ENCODE data around the gene GLDC. TPM values are rescaled to one million over a fixed set of nuclear protein-coding genes. Genes with fewer than 3 reads are reported as not detected.
"Not testable (repeated sequence)": the region's sequence is repeated elsewhere in the genome, so short reads cannot be mapped to it uniquely, and the experiment has no call there.

GLDC gene
- polyA plus RNA-seq, 4 donors = 18.2 to 22.7 (median 20.2) TPM

GRCh38 chr9:6665628-6666027 lies 20.1 kb upstream of the GLDC start:
- no peak for DNase-seq (ENCODE audit: low read depth in 4 of 4, low spot score in 2 of 4)

- DNase-seq (ENCODE audit: low read depth in 4 of 4, low spot score in 2 of 4) = no peak
These were observed 18.7 kb upstream of the GLDC start for GRCh38 chr9:6664204-6664680.

- DNase-seq (ENCODE audit: low read depth in 4 of 4, low spot score in 2 of 4) = no peak
These were observed 15.0 kb upstream of the GLDC start for GRCh38 chr9:6660512-6660911.

- DNase-seq (ENCODE audit: low read depth in 4 of 4, low spot score in 2 of 4) = no peak
These were observed 13.3 kb upstream of the GLDC start for GRCh38 chr9:6658628-6659353.

DNA sequence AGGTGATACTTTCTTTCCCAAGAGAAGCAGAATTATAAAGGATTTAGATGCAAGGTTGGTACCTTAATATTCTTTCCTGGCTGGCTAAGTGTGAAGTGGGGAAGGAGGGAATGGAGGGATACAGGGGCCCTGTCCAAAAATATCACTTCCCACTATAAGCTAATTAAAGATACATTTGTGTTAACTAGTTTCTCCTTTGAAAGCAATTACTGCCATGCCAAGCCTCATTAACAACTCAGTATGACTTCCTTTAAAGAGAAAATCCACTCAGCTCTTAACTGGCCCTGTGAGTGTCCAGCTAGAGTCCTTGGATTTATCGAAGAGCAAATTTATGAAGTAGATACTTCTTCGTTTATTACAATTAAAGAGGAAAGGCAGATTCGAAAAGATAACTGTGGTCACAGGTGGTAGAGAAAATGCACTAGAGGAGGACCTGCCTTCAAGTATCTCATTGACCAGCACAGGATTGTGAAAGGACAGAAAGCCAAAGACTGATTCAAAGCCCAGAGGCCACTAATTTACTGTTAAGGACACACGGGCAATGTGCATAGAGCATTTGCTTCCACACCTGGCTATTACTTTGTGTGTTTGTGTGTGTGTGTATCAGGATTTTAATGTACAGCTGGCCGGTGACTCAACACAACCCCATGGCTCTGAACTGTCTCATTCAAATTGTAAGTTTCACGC lies 11.2 kb upstream of the GLDC start:
- DNase-seq (ENCODE audit: low read depth in 4 of 4, low spot score in 2 of 4) = no peak

GRCh38 chr9:6655036-6655435 lies 9.5 kb upstream of the GLDC start:
- no peak for DNase-seq (ENCODE audit: low read depth in 4 of 4, low spot score in 2 of 4)

DNA sequence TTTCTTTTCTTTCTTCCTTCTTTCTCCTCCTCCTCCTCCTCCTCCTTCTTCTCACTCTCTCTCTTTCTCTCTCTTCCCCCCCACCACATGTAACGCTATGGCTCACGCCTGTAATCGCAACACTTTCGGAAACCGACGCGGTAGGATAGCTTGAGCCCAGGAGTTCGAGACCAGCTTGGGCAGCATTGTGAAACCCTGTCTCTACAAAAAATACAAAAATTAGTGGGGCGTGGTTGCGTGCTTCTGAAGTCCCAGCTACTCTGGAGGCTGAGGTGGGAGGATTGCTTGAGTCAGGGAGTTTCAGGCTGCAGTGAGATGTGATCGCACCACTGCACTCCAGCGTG lies 736 bp upstream of the GLDC start:
- no peak for DNase-seq (ENCODE audit: low read depth in 4 of 4, low spot score in 2 of 4)

GRCh38 chr9:6645105-6645354 lies 499 bp downstream of the GLDC start:
- DNase-seq (ENCODE audit: low read depth in 4 of 4, low spot score in 2 of 4) = not testable (repeated sequence)

DNA sequence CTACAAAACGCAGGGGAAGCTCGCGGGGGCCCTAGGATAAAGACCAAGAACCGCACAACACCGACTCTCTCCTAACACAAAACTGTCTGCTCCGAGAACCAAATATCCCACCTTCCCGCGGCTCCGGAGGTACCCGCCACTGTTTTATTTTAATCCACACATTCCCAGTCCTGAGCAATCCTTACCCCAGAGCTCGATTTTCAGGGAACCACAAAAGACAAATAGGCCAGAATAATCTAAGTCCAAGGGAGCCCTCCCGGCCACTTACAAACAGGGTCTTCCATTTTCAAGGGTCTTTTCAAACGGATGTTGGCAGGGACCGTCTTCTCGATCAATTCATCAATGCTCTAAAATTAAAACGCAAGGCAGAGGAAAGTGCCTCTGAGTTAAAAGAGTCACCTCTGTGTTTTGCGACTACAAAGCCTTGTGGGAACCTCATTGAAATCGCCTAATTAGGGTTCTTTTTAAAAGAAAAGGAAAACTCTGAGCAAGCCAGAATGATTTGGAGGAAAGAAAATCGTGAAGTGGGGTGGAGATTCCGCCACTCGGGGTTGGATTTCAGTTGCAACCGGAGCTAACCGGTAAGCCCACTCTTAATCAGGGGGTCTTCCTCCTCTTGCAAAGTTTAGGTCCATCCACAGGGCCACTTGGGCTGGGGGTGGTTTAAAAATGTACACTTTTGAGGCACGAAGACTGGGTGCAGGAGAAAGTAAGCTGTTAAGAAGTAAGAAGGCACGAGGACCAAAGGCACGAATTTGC lies 1.0 kb downstream of the GLDC start:
- DNase-seq (ENCODE audit: low read depth in 4 of 4, low spot score in 2 of 4) = peak in 1 of 4 donors; percentile 47

GRCh38 chr9:6641961-6642360 lies 3.6 kb downstream of the GLDC start:
- no peak for DNase-seq (ENCODE audit: low read depth in 4 of 4, low spot score in 2 of 4)

GRCh38 chr9:6641561-6641960 lies 4.0 kb downstream of the GLDC start:
- DNase-seq (ENCODE audit: low read depth in 4 of 4, low spot score in 2 of 4) = no peak

DNA sequence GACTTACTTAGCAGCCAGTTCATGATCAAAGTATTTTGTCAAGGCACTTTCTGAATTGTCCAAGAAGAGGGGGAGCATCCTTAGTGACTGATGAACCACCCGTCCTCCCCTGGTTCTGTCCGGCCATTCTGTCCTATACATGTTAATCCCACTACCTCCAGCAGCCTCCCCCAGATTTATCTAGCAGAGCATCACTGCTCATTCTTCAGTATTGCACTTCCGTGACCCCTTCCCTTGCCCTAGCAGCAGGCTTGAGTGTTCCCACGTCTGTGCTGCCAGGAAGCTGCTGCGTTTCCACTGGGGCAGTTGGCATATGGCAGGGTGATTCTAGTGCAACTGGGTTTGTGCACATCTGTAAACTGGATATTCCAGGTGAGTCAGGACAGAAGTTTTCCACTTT lies 4.5 kb downstream of the GLDC start:
- DNase-seq (ENCODE audit: low read depth in 4 of 4, low spot score in 2 of 4) = no peak

GRCh38 chr9:6640268-6641051 lies 5.1 kb downstream of the GLDC start:
- no peak for DNase-seq (ENCODE audit: low read depth in 4 of 4, low spot score in 2 of 4)

DNA sequence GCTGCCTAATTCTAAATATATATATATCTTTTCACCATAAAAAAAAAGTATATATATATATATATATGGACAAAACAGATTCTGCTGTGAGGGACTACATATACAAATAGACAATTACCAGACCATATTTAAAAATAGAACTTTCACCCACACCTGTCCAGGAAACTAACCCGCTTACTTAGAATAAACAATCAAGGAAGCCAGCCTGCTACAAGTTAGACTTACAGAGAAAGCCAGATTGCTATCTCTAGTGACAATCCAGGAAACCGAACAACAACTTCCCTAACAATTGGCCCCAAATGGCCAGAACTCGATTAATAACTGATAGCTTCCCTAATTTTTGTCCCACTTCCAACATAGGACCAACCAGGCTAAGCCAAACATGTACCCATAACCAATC lies 5.9 kb downstream of the GLDC start:
- no peak for DNase-seq (ENCODE audit: low read depth in 4 of 4, low spot score in 2 of 4)

DNA sequence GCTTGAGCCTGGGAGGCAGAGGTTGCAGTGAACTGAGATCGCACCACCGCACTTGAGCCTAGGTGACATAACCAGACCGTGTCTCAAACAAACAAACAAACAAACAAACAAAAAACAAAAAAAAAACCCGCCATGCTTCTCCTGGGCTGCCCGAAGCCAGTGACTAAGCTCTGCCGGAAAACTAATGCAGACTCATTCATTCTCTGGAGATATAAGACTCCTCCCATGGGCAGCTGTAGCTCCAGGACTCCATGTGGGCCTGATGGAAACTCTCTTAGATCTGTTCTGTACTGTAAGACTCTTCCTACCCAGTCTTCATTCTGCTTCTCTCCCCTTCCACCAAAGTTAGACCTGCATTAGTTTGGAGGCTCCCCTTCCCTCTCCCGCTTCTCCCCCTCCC lies 11.1 kb downstream of the GLDC start:
- DNase-seq (ENCODE audit: low read depth in 4 of 4, low spot score in 2 of 4) = no peak

DNA sequence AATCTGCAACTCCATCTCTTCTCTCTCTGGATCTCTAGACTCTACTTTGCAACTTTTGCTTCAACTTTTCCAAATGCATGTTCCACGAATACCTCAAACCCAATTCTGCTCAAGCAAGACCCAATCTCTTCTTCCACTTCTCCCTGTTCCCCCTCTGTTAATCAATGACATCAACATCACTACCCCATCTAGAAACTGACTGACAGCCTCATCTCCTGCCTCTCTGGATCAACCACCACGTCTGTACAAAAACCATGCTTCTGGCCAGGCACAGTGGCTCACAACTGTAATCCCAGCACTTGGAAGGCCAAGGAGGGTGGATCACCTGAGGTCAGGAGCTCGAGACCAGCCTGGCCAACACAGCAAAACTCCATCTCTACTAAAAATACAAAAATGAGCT lies 12.2 kb downstream of the GLDC start:
- no peak for DNase-seq (ENCODE audit: low read depth in 4 of 4, low spot score in 2 of 4)

DNA sequence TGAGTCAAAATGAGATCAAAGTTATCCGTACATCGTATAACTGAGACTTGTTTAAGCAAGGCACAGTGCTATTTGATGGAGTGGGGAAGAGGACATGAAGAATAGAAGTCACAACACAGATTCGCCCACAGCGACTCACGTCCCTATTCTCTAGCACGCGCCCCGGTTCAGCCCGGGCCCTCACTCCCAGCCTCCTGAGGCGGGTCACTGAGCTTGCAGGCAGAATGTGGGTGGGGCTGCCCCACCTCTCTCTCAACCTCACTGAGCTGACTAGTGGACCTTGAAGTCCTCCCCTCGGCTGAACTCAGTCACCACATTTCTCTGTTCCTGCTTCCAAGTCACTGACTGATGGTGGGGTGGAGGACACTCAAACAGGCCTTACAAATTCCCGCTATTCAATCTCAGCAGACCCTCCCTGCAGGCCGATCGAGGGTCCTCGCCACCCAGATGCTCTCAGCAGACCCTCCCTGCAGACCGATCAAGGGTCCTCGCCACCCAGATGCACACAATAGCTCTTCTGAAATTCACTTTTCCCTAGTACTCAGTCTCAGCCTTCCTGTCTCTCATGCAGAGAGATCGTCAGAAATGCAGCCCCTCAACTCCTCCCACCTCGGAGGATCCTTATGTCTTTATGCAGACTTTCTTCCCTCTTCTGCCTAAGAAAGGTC lies 12.9 kb downstream of the GLDC start:
- DNase-seq (ENCODE audit: low read depth in 4 of 4, low spot score in 2 of 4) = no peak

DNA sequence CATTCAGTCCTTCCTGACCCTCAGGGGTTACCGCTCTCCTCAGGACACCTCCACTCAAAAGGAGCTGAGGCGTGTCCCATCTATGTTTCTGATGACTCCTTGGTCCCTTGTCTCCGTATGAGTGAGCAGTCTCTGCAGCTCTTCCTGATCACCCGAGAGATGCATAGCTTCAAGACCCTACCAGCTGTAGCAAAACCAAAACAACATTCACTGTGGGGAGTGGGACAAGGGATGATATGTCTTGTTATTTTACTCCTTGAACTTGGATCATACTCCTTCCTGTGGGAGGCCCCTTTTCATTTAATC lies 14.4 kb downstream of the GLDC start:
- DNase-seq (ENCODE audit: low read depth in 4 of 4, low spot score in 2 of 4) = no peak

DNA sequence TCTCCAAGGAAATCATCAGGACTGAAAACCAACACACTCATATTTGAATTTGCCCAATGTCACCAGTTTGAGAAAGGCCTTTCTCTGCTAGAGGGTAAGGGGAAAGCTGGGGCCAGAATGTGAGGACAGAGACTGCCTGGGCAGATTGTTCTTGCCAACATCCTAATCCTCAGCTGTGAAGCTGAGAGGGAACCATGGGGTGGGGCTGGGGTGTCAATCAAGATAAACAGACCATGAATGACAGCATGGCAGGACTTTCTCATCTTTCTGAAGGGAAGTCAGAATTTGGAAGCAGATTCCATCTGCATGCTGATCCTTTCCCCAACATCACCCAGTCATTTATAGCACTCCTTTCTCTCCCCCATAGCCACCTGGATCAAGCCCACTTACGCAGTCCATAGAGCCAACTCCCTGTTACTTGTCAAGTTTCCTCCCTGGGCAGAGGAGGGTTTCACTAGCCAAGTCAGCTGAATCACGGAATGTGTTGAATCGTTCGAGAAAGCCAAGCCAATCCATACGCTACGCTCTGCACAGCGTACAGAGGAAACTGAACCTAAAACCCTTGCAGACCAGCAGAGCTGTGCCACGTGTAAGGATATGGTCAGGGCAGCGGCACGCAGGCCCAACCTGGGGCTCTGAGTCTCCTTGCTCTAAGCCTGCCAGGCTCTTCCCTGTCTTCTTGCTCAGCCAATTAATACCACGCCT lies 14.9 kb downstream of the GLDC start:
- DNase-seq (ENCODE audit: low read depth in 4 of 4, low spot score in 2 of 4) = no peak

- no peak for DNase-seq (ENCODE audit: low read depth in 4 of 4, low spot score in 2 of 4)
These were observed 16.8 kb downstream of the GLDC start for GRCh38 chr9:6628704-6629103.
